Neural cell (in vitro differentiated cells): ENCODE results near the gene CHD2. TPM values are rescaled to one million over a fixed set of nuclear protein-coding genes. Genes with fewer than 3 reads are reported as not detected.

Experiments used
- H2AFZ ChIP-seq: fragments of 200-600, 300-800 bp; sonication (generic), shearing (Covaris generic); 2 replicates; pipeline ENCODE4 v1.6.0; 2014; ENCODE audit warnings: low read depth, mild to moderate bottlenecking, antibody characterized with exemption, low read length, moderate library complexity
- H3F3A ChIP-seq: fragments of 200-600 bp; shearing (Covaris generic); 2 replicates; pipeline ENCODE4 v1.6.1; 2016; ENCODE audit warnings: mild to moderate bottlenecking, moderate library complexity, mixed read lengths, antibody characterized with exemption, low read length; ENCODE audit not compliant: insufficient read depth, poor library complexity, severe bottlenecking
- H3K27ac ChIP-seq: fragments of 200-600, 300-800 bp; sonication (generic), shearing (Covaris generic); 2 replicates; pipeline ENCODE4 v1.5.1; 2014; ENCODE audit warnings: mild to moderate bottlenecking, low read length, moderate library complexity
- H3K27me3 ChIP-seq: fragments of 300-800, 200-600 bp; sonication (generic), shearing (Covaris generic); 2 replicates; pipeline ENCODE4 v1.6.0; 2014; ENCODE audit warnings: mild to moderate bottlenecking, low read depth, low read length, moderate library complexity; ENCODE audit not compliant: insufficient read depth
- H3K36me3 ChIP-seq: fragments of 300-800, 200-600 bp; sonication (generic), shearing (Covaris generic); 2 replicates; pipeline ENCODE4 v1.5.1; 2014; ENCODE audit warnings: mild to moderate bottlenecking, antibody characterized with exemption, low read length, moderate library complexity; ENCODE audit not compliant: insufficient read depth
- H3K4me2 ChIP-seq: fragments of 300-800, 200-600 bp; sonication (generic), shearing (Covaris generic); 2 replicates; pipeline ENCODE4 v1.6.0; 2014; ENCODE audit warnings: mild to moderate bottlenecking, low read length
- H3K4me3 ChIP-seq: fragments of 300-800, 200-600 bp; sonication (generic), shearing (Covaris generic); 2 replicates; pipeline ENCODE4 v1.5.1; 2014; ENCODE audit warnings: mild to moderate bottlenecking, low read length, moderate library complexity
- H3K79me2 ChIP-seq: fragments of 200-600 bp; shearing (Covaris generic); replicated peaks from 2 replicates; pipeline ENCODE4 v1.6.0; 2014; ENCODE audit warnings: mild to moderate bottlenecking, low read length, moderate library complexity; ENCODE audit not compliant: insufficient read depth
- H3K9ac ChIP-seq: fragments of 300-800, 200-600 bp; sonication (generic), shearing (Covaris generic); 2 replicates; pipeline ENCODE4 v1.6.1; 2016; ENCODE audit warnings: mild to moderate bottlenecking, low read length, mixed read lengths
- H3K9me2 ChIP-seq: fragments of 200-600 bp; shearing (Covaris generic); 2 replicates; pipeline ENCODE4 v1.6.1; 2016; ENCODE audit warnings: mild to moderate bottlenecking, low read length, mixed read lengths; ENCODE audit not compliant: insufficient read depth
- H3K9me3 ChIP-seq: fragments of 200-600, 300-800 bp; sonication (generic), shearing (Covaris generic); 2 replicates; pipeline ENCODE4 v1.6.1; 2016; ENCODE audit warnings: mild to moderate bottlenecking, mixed run types, low read length, moderate library complexity, mixed read lengths
- H4K20me1 ChIP-seq: fragments of 200-600 bp; shearing (Covaris generic); 2 replicates; pipeline ENCODE4 v1.6.1; 2016; ENCODE audit warnings: mild to moderate bottlenecking, mixed run types; ENCODE audit not compliant: insufficient read depth
- EP300 ChIP-seq: fragments of 450-650 bp; conservative IDR thresholded peaks from 2 replicates; pipeline ENCODE4 v1.6.1; 2014; ENCODE audit warnings: antibody characterized with exemption, mild to moderate bottlenecking, moderate library complexity; ENCODE audit not compliant: poor library complexity, severe bottlenecking
- EZH2 ChIP-seq: fragments of 200-600, 300-800 bp; shearing (Covaris generic), sonication (generic); IDR thresholded peaks from 2 replicates; pipeline ENCODE4 v1.6.1; 2014; ENCODE audit warnings: antibody characterized with exemption, low read length, borderline replicate concordance, mild to moderate bottlenecking; ENCODE audit not compliant: insufficient read depth, poor library complexity, severe bottlenecking
- MXI1 ChIP-seq: fragments of 450-650 bp; conservative IDR thresholded peaks from 2 replicates; pipeline ENCODE4 v1.6.1; 2014; ENCODE audit warnings: antibody characterized with exemption, mild to moderate bottlenecking; ENCODE audit not compliant: poor library complexity, severe bottlenecking
- POLR2AphosphoS5 ChIP-seq: IDR thresholded peaks from 2 replicates; pipeline ENCODE4 v1.6.1; 2012
- RAD21 ChIP-seq: fragments of 450-650 bp; conservative IDR thresholded peaks from 2 replicates; pipeline ENCODE4 v1.6.1; 2014; ENCODE audit warnings: antibody characterized with exemption, mild to moderate bottlenecking, moderate library complexity
- SMC3 ChIP-seq: fragments of 450-650 bp; conservative IDR thresholded peaks from 2 replicates; pipeline ENCODE4 v1.6.1; 2014; ENCODE audit warnings: antibody characterized with exemption, mild to moderate bottlenecking, moderate library complexity; ENCODE audit not compliant: poor library complexity
- TAF1 ChIP-seq: IDR thresholded peaks from 2 replicates; pipeline ENCODE4 v1.6.1; 2012; ENCODE audit warnings: low read depth
- polyA plus RNA-seq: library from polyadenylated mRNA; depleted of rRNA; stranded (reverse); fragments of >200 nt; gene quantifications from 2 replicates; pipeline ENCODE4 v1.2.3, GENCODE V29; 2014
- TF ChIP-seq, protein P1 (sequence below): IDR thresholded peaks from 2 replicates; pipeline ENCODE4 v1.6.1; 2012; ENCODE audit warnings: borderline replicate concordance
- TF ChIP-seq, protein P2 (sequence below): fragments of 450-650 bp; IDR thresholded peaks from 2 replicates; pipeline ENCODE4 v1.5.1; 2014; ENCODE audit warnings: antibody characterized with exemption, mild to moderate bottlenecking, moderate library complexity; ENCODE audit not compliant: poor library complexity, severe bottlenecking

CHD2 gene
- polyA plus RNA-seq, 1 donor from 2014 or later, result 113 TPM

DNA sequence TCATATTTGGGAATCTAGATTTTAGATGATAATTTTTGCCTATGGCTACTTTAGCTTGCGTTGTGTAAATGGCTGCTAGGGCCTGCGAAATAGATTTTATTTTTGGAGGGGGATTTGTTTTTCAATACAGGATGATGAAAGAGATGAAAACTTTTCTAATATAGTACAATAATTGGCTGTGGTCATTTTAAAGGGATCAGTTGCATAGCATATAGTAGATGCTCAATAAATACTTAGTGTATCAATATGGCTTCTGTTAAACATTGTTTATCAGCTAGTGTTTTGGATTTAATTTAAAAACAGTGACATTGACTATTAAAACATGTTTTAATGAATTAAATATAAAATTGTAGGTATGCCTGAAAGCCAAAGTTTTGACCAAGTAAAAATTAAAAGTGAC lies 6.9 kb upstream of the CHD2 start:
- Histone ChIP-seq H3K4me2 (no peak overlapping the region), H3F3A (peaks cover 3% of the 10 kb centered on the region), H3K79me2 (peaks cover 99% of the 10 kb centered on the region), H4K20me1 (no peaks in the 10 kb centered on the region), H3K27me3 (no peaks in the 10 kb centered on the region), H2AFZ (no peak overlapping the region), H3K9me2 (no peaks in the 10 kb centered on the region), H3K9ac (no peak overlapping the region), H3K27ac (no peak overlapping the region), H3K4me3 (no peak overlapping the region), H3K36me3 (peaks cover 26% of the 10 kb centered on the region), H3K9me3 (no peaks in the 10 kb centered on the region)
- TF ChIP-seq, protein P1, sequence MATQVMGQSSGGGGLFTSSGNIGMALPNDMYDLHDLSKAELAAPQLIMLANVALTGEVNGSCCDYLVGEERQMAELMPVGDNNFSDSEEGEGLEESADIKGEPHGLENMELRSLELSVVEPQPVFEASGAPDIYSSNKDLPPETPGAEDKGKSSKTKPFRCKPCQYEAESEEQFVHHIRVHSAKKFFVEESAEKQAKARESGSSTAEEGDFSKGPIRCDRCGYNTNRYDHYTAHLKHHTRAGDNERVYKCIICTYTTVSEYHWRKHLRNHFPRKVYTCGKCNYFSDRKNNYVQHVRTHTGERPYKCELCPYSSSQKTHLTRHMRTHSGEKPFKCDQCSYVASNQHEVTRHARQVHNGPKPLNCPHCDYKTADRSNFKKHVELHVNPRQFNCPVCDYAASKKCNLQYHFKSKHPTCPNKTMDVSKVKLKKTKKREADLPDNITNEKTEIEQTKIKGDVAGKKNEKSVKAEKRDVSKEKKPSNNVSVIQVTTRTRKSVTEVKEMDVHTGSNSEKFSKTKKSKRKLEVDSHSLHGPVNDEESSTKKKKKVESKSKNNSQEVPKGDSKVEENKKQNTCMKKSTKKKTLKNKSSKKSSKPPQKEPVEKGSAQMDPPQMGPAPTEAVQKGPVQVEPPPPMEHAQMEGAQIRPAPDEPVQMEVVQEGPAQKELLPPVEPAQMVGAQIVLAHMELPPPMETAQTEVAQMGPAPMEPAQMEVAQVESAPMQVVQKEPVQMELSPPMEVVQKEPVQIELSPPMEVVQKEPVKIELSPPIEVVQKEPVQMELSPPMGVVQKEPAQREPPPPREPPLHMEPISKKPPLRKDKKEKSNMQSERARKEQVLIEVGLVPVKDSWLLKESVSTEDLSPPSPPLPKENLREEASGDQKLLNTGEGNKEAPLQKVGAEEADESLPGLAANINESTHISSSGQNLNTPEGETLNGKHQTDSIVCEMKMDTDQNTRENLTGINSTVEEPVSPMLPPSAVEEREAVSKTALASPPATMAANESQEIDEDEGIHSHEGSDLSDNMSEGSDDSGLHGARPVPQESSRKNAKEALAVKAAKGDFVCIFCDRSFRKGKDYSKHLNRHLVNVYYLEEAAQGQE, result no peak
- no peak for TF ChIP-seq TAF1
- no peak for TF ChIP-seq POLR2AphosphoS5

DNA sequence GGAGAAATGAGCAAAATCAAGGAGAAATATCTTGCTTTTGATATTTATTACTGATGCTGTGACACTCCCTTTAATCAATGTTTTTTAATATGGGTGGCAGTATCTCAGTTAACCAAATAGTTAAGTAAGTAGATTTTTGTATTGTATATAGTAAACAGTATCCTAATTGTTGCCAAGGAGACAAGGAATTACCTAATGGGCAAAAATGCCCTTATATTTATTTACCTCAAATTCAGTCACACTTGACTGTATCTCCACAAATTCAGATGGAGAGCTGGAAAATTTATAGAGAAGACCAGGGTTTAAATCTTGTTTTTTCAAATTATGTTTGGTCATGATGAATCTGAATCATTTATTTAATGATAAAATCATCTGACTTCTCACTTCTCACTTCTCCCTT lies 3.6 kb upstream of the CHD2 start:
- Histone ChIP-seq H3K4me2 (no peak overlapping the region), H4K20me1 (no peaks in the 10 kb centered on the region), H3K36me3 (peaks cover 35% of the 10 kb centered on the region), H3K4me3 (peak overlapping the region; percentile 5), H3F3A (peaks cover 3% of the 10 kb centered on the region), H3K27me3 (no peaks in the 10 kb centered on the region), H2AFZ (no peak overlapping the region), H3K27ac (peak overlapping the region; percentile 25), H3K9me2 (no peaks in the 10 kb centered on the region), H3K9me3 (no peaks in the 10 kb centered on the region), H3K9ac (no peak overlapping the region), H3K79me2 (peaks cover 100% of the 10 kb centered on the region)
- TF ChIP-seq TAF1 (no peak), RAD21 (no peak), MXI1 (no peak)
- TF ChIP-seq, protein P2, sequence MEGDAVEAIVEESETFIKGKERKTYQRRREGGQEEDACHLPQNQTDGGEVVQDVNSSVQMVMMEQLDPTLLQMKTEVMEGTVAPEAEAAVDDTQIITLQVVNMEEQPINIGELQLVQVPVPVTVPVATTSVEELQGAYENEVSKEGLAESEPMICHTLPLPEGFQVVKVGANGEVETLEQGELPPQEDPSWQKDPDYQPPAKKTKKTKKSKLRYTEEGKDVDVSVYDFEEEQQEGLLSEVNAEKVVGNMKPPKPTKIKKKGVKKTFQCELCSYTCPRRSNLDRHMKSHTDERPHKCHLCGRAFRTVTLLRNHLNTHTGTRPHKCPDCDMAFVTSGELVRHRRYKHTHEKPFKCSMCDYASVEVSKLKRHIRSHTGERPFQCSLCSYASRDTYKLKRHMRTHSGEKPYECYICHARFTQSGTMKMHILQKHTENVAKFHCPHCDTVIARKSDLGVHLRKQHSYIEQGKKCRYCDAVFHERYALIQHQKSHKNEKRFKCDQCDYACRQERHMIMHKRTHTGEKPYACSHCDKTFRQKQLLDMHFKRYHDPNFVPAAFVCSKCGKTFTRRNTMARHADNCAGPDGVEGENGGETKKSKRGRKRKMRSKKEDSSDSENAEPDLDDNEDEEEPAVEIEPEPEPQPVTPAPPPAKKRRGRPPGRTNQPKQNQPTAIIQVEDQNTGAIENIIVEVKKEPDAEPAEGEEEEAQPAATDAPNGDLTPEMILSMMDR, result no peak

DNA sequence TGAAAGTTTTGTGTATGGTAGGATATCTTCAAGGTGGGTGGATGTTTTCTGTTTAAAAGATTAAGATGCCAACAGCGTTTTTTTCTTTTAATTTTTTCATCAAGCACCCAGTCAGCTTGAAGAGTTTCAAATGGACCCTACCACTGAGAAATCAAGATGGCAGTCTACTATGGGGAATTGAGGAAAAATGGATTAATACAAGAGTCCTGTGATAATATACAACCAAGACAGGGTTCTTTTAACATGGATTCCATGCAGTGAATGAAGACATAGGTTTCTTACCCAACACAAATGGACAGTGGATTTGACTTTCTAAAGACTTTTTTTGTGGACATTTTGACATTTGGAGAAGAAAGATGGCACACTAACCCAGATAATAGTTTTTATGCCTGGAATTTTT lies 2.5 kb upstream of the CHD2 start:
- Histone ChIP-seq H2AFZ (no peak overlapping the region), H3K9ac (no peak overlapping the region), H3F3A (peaks cover 3% of the 10 kb centered on the region), H3K36me3 (peaks cover 30% of the 10 kb centered on the region), H3K27ac (no peak overlapping the region), H3K4me3 (no peak overlapping the region), H3K27me3 (no peaks in the 10 kb centered on the region), H4K20me1 (no peaks in the 10 kb centered on the region), H3K9me2 (no peaks in the 10 kb centered on the region), H3K4me2 (no peak overlapping the region), H3K9me3 (no peaks in the 10 kb centered on the region), H3K79me2 (peaks cover 100% of the 10 kb centered on the region)
- TF ChIP-seq POLR2AphosphoS5 (no peak), EP300 (no peak), MXI1 (no peak), SMC3 (no peak), EZH2 (no peak), TAF1 (no peak), RAD21 (no peak)
- TF ChIP-seq, protein P2, result no peak
- TF ChIP-seq, protein P1, result no peak
